ENCODE results near the gene WWOX.
A peak's percentile ranks its signal among the peaks of the same experiment; 100 is the strongest.

WWOX gene

DNA sequence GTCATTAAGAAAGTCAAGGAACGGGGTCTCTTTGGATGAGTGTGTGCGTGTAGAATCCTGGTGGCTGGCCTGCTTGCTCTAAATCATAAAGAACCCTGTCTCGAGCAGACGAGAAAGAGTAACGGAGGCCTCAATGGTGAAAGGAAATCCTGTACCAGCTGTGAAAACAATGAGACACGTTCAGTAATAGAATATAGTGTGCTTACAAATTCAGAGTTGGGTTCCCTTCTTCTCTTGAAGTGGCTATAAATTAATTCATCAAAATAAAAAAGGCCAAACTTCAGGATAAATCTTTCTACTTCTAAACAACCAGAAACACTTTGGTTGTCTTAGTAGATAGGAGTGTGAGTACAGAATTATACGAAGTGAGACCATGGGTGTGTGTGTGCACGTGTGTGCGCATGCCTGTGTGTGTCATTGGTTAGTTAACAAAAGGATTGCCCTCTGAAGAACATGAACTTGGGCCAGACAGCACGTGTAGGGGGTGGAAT is 48.5 kb downstream of the WWOX start:
- DNase-seq: no peak

DNA sequence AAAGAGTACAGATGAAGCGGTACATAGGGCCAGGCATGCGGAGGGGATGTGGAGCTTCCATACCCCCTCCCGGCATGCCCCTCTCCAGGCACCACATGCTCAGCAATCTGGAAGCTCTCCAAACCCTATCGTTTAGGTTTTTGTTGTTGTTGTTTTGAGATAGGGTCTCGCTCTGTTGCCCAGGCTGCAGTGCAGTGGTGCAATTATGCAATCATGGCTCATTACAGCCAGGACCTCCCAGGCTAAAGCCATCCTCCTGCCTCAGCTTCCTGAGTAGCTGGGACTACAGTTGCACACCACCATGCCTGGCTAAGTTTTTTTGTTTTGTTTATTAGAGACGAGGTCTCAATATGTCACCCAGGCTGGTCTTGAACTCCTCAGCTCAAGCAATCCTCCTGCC is 50.8 kb downstream of the WWOX start:
- no peak for DNase-seq

DNA sequence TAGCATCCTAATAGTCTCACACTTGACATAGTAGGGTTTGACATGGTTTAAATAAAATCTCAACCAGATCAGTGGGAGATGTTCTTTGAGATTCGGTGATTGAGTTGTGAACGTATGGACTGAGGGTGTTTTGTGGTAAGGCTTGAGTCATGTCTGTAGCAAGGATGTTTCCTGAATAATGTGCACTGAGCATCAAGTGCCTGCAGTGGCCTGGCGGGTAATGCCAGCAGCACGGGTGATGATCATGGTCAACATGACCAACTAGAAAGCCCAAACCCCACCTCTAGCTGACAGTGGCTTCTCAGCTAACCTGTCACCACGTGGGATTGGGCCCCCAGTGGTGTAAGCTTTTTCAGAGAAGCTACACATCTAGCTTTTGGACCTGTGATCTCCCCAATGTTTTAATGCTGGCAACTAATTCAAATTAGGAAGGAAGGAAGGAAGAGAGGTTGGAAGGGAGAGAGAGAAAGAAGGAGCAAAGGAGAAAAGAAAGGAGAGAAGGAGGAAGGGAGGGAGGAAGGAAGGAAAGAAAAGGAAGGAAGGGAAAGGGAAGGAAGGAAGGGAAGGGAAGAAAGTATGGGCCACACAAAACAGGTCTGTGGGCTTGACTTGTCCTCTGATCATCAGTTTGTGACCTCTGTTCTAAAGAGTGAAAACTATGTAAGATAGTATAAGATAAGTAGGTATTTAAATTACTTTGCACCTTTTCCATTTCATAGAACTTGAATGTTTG is 55.4 kb downstream of the WWOX start:
- DNase-seq: no peak

DNA sequence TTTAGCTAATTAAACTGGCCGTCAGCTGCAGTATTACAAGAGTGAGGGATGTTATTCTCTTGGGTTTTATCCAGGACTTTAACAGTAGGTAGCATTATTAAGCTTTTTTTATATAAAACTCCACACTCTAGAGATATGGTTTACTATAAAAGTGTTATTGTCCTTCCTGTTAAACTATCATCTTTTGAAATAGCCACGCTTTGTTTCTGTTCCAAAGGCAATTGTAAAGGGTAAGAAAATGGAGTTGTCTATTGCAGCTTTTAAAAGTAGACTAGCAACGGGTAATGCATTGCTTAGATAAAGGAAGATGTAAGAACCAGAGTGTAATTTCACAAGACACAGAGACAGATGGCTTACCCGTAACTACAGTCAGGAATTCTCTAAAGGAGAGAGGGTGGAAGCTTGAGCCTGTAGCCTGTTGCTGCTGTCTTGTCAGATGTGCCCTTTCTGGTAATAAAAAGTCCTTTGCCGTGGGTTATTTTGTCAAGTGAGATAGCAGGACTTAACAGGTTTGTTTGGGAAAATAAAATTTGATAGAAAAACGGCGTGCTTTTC is 56.4 kb downstream of the WWOX start:
- no peak for DNase-seq

DNA sequence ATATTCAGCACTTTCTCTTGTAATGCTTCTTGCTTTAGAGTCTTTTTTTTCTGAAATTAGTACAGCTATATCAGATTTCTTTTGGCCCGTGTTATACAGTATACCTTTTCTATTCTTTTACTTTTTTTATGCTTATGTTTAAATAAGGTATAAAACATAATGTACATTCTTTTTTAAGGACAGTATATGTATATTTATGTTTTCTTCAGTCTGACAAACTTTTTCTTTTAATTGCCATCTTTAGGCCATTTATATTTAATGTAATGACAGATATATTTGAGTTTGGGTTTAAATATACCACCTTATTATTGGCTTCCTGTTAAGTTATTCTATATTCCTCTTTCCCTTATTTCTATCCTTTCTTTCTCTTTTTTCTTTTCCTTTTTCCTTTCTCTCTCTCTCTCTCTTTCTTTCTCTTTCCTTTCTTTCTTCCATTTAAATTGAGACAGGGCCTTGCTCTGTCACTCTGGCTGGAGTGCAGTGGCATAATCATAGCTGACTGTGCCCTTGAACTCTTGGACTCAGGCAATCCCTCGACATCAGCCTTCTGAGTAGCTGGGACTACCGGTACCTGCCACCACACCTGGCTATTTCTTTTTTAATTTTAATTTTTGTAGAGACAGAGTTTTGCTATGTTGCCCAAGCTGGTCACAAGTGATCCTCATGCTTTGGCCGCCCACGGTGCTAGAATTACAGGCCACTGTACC is 61.7 kb downstream of the WWOX start:
- no peak for DNase-seq

DNA sequence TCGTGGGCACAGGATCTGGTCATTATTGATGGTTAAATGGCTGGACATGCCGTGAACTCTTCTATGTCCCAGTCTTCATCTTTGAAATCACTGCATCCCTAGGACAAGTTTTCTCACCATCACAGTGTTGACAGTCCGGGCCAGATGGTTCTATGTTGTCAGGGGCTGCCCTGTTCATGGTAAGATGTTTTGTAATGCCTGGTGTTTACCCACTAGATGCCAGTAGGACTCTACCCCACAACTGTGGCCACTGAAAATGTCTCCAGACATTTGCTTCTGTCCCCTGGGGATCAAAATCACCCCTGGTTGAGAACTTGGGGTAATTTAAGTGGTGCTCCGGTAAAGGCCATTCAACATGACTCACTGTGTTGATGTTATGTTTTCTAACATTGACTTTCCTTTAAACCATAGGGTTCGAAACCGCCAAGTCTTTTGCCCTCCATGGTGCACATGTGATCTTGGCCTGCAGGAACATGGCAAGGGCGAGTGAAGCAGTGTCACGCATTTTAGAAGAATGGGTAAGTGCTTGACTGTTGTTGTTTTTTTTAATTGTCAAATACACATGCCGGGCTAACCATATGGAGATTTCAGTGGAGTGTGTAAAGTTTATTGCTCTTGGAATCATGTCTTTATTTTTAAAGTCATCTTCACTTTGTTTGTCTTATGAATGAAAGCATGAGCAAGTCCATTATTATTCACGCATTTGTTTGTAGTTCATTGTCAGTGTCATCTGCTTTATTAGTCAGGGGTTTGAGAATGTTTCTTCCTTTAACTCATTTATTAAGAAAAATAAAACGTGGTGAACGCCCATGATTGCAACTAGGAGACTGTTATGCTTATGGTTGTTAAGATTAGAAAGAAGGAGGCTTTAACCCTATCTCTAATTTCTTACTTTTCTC is 64.6 kb downstream of the WWOX start:
- no peak for DNase-seq

DNA sequence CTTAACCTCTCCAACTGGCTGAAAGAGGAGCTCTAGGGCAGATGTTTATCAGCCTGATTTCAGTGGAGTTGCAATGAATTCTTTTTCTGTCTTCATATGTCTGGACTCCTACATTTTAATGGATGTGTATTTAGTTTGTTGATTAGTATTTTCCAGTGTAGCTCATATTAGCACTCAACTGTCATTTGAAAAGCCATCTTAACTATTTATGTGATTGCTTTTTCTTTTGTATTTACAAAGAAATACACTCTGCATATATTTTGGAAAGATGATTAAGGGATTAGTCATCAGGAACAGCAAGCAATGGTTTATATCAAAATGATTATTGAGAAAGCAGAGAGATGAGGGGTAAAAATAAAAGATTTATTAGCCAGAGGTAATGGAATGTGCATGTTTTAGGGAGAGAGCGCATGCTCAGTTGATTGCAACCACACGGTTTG is 71.1 kb downstream of the WWOX start:
- no peak for DNase-seq

DNA sequence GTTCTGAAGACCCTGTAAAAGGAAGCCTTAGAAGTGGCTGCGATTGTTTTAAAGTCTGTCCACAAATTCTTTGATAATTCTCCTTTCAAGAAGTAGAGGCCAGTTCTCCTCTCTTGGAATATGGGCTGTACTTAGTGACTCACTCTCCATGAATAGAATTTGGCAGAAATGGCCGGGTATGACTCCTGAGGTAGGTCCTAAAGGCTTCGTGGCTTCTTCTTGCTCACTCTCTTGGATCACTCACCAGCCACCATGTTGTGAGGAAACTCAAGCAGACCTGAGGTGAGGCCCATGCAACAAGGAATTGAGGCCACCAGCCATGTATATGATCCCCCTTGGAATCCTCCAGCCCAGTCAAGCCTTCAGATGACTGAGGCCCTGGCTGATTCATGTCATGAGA is 75.8 kb downstream of the WWOX start:
- no peak for DNase-seq

DNA sequence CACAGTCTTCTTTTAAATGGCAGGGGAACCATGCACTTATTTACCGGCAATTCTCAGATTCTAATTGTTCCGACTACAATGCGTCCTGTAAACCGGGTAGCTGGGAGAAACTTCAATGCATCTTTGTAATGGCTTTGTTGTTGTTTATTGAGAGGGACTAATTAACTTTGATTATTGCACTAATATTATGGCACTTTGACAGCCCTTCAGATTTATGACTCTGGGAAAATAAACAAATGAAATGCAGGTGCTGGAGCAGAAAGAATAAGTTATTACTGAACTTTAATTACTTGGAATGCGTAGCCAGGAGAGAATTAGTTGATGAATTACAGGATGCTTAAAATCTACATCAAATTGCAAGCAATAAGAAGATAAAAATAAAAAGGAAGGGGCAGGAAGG is 77.0 kb downstream of the WWOX start:
- DNase-seq: no peak

DNA sequence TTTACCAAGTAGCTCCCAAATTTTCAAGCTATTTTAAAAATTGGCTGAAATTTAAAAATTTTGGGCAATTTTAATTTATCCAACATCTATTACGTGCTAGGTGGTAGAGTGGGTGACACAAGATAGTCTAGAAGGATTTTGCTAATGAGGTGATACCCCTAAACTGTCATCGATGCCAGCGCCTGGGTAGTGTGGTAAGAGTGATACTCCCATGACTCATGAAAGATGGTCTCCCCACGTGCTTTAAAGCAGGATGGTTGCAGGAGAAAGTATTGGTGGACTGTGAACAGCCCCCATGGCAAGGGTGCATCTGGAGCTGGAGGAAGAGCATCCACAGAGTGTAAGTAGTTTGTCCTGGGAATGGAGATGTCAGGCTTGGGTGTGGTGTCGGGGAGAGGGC is 77.8 kb downstream of the WWOX start:
- DNase-seq: no peak

DNA sequence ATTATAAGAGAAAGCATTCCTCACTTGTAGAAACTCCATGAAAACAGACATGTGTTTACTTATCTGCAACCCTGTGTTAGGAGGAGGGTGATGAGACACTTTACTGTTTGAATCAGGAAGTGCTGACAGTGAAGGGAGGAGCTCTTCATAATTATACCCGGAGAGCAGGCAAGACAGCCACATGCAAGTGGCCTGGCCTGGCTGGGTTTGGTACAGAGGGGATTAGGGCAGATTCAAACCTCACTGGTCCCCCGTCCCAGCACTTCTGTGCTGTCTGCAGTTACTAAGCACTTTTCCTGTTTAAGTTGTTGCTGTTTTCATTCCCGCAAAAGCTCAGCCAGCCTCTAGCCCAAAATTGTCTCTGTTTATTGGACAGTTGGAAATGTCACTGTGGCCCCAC is 78.5 kb downstream of the WWOX start:
- no peak for DNase-seq

DNA sequence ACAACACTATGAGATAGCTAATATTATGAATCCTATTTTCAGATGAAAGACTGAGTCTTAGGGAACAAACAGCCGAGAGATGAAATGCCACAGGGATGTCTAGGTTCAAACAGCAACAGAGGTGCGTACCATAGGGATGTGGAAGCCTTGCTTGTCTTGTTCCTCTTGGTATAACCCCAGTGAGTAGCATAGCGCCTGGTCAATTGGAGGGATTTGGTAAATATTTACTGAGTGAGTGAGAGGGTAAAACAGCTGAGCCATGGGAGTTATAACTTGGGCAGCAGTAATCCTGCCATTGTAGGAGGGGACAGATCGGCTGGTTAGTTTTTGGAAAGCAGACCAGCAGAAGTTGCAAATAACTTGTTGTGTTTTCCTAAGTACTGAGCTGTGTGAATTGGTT is 80.2 kb downstream of the WWOX start:
- no peak for DNase-seq

DNA sequence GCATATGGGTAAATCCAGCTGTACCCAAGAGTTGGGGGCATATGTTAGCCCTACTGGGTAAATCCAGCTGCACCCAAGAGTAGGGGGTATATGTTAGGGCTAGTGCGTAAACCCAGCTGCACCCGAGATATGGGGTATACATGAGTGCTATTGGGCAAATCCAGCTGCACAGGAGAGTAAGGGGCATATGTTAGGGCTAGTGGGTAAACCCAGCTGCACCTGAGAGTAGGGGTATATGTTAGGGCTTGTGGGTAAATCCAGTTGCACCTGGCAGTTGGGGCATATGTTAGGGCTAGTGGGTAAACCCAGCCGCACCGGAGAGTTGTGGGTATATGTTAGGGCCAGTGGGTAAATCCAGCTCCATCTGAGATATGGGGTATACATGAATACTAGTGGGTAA is 80.9 kb downstream of the WWOX start:
- no peak for DNase-seq

DNA sequence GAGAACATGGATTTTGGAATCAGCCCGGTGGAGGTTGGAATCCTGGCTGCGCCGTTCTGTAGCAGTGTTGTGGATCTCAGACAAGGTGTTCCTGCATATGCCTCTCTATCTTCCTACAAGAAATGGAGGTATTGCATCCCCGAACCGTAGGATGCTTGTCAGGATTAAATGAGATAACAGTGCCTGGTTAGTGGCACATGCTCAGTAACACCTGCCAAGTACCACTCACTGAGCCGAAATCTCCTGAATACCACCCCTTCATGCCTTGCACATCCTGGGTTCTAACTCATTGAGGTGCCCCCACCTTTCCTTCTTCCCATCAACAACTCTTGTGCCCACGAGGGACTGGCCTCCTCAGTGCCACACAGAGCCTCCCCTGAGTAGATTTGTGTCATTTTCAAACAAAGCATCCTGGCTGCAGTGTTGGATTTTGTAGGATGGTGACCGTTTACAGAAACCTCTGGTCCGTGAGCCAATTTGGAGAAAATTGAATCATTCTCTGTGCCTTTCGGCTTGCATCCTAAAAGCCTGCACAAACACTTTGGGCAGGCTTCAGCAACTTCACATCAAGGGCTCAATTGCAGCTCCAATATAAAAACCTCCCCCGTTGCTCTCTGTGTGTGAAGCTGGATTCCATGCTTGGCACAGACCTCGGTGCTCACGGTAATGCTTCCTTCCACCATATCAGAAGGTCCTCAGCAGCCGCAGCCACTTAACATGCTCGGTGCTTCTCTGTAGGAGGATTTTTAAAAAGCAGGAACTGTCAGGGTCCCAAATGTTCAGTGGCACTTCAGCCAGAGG is 84.2 kb downstream of the WWOX start:
- peak; percentile 6 for DNase-seq

DNA sequence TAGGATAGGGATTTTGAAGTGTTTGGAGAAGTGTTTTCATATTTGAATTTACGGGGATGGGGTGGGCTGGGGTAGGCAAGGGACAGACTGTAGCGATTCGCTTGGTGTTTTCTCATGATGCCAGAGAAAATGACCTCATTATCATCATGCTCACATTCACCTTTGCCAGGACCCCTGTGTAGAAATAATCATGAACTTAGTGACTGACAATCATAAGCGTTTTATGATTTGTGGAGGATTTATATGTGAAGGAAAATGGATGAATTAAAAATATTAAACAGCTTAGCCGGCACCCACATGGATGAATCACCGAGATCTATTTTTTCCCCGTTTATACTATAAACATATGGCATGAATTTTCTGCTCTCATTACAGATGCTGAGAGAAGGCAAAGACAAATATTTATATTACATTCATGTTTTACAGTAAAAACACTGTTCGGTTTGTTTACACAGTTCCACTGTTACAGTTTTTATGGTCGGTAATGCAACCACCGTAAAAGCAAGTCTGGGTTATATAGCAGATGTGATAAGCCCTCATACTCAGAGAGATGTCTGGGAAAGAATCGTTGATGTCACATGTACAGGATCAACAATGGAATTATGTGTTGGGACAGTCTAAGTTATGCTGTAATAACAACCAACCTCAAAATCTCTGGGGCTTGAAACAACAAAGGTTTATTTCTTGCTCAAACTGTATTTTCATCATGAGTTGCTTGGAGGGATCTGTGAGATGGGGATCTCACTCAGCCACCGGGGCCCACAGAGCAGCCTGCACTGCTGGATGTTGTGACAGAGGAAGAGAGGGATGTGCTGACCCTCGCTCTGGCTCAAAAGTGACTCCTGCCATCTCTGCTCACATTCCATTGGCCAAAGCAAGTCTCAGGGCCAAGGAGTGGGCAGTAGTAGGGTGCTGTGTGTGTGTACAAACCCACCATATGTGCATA is 85.1 kb downstream of the WWOX start:
- peak; percentile 35 for DNase-seq

DNA sequence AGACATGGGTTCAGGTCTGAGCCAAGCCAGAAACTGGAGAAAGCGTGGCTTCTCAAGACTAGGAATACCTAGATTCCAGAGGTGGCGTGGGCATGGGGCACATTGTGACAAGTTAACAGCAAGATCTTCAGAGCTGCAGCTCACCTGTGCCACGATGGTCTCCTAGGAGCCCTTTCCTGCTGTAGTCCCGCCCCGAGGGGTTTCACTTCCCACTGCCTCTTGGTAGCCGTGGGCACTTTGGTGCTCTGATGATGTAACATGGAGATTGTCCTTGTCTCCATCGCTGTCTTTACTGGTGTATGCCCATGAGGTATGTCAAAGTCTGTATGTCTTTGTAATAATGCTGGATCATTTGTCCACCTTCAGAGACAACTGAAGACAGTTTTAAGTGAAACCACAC is 89.7 kb downstream of the WWOX start:
- DNase-seq: no peak

DNA sequence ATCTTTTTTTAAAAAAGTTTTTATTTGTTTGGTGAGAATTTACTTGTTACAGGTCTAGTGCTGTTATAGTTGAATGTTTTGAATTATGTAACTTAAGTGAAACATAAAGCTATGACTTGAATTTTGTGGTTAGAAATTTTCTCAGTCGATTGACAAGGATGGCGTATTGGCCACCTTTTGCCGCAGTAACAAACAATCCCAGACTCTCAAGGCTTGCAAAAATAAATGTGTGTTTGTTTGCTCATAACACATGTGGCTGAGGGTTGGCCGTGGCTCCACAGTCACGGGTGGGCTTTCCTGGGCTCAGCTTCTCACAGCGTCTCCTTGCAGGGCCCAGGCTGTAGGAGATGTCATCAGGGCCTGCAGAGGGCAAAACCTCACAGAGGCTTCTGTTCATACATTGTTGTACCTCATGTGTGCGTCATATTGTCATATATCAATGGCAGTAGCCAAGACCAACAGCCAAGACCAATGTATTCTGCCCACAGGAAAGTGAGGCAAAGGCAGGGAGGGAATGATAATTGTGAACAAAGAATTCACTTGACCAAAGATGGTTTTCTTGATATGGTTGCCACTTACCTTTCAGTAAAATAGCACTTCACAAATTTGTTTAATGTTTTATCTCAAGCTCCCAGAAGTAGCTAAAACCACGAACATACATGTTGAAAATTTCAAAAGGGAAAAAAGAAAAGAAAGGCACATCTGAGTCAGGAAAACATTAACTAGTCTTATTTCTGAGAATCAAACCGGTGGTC is 93.5 kb downstream of the WWOX start:
- DNase-seq: no peak

DNA sequence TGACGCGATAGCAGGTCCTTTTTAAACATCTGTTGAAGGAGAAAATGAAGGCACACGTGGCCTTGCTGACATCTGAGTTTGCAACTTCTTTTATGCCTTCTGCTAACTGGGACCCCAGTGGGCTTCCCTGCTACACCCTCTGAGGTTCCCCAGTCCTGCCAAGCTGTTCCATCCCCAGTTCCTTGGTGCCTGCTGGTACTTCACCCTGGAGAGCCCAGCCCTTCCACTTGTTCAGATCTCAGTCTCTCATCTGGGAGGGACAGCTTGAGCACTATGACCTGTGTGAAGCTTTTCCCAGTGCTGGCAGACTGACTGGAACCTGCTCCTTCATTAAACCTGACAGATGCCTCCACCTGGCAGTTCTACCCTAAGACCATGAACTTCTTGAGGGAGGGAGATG is 95.5 kb downstream of the WWOX start:
- no peak for DNase-seq

DNA sequence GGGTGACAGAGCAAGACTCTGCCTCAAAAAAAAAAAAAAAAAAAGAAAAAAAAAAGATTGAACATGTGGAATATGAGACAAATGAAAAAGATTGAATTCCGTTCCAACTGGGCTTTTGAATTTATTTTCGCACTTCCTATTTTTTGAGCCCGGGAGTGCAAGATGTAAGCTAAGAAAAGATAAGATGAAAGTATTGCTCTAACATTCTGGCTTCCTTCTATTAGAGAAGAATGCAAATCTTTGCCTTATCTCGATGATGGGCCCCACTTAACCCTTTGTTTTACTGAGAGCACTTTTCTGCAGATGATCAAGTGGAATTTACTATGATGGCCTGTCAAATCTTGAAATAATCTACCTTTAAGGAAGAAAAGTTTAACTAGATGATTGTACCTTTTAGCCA is 96.3 kb downstream of the WWOX start:
- DNase-seq: no peak

DNA sequence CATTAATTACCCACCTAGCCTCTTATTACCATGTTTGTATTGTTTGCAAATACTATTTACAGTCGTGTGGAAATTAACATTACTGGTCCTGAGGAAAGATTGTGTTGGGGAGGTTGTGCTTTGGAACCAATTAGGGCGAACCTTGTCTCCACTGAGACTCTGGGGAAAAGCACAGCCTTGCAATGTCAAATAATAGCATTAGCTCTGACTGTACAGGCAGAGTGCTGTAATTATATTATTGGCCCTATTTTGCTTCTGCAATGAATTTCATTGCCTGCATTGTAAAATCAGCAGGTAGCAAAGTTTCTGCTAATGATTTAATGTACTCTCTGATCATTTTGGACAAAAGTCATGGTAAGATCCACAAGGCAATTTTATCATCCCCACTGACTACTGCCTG is 97.0 kb downstream of the WWOX start:
- DNase-seq: no peak
